Stromal cell of bone marrow (primary cell): ENCODE measurements around the gene REPS1.
"Not testable (repeated sequence)": the region's sequence is repeated elsewhere in the genome, so short reads cannot be mapped to it uniquely, and the experiment has no call there.

ENCODE experiments used
- DNase-seq: peaks from one replicate; pipeline ENCODE4 v3.0.0-alpha.2; 2012; ENCODE audit warnings: low read depth

REPS1 gene

GRCh38 chr6:138987643-138988468 lies at the start of gene REPS1:
REPS1 (minus strand) TSS chr6:138988253; CDS start chr6:138987682, 571 bp downstream.
- peak; percentile 83 for DNase-seq

GRCh38 chr6:139037490-139037889 lies 49.4 kb upstream of the REPS1 start:
- DNase-seq: peak; percentile 87

- DNase-seq: no peak
Measured at GRCh38 chr6:139030228-139030963, 42.3 kb upstream of the REPS1 start.

- DNase-seq: peak; percentile 27
Measured at GRCh38 chr6:139029470-139030227, 41.6 kb upstream of the REPS1 start.

- DNase-seq: no peak
Measured at GRCh38 chr6:139028658-139029469, 40.8 kb upstream of the REPS1 start, which contains the start of gene ABRACL. ABRACL (plus strand) TSS chr6:139028745; CDS start chr6:139034161, 5,416 bp downstream.

GRCh38 chr6:139028215-139028657 lies 40.2 kb upstream of the REPS1 start:
- DNase-seq: peak; percentile 18

GRCh38 chr6:139027620-139028182 lies 39.6 kb upstream of the REPS1 start:
- DNase-seq: no peak

- not testable (repeated sequence) for DNase-seq
Measured at GRCh38 chr6:139025416-139025815, 37.4 kb upstream of the REPS1 start.

- no peak for DNase-seq
Measured at GRCh38 chr6:139020689-139021088, 32.6 kb upstream of the REPS1 start.

GRCh38 chr6:139019722-139020121 lies 31.7 kb upstream of the REPS1 start:
- no peak for DNase-seq

- DNase-seq: no peak
Measured at GRCh38 chr6:139017227-139017626, 29.2 kb upstream of the REPS1 start.

GRCh38 chr6:139016337-139017213 lies 28.5 kb upstream of the REPS1 start:
- DNase-seq: no peak

GRCh38 chr6:139014945-139015344 lies 26.9 kb upstream of the REPS1 start:
- DNase-seq: no peak

GRCh38 chr6:139013185-139013800 lies 25.2 kb upstream of the REPS1 start:
- DNase-seq: no peak

- DNase-seq: no peak
Measured at GRCh38 chr6:139011980-139012379, 23.9 kb upstream of the REPS1 start.

GRCh38 chr6:139010674-139011073 lies 22.6 kb upstream of the REPS1 start:
- no peak for DNase-seq

- no peak for DNase-seq
Measured at GRCh38 chr6:139008117-139008516, 20.1 kb upstream of the REPS1 start.

GRCh38 chr6:139007428-139007827 lies 19.4 kb upstream of the REPS1 start:
- DNase-seq: no peak

GRCh38 chr6:139006477-139006876 lies 18.4 kb upstream of the REPS1 start:
- no peak for DNase-seq

- DNase-seq: no peak
Measured at GRCh38 chr6:139003751-139004150, 15.7 kb upstream of the REPS1 start.
